H1 (cell line): ENCODE results near the gene MS4A18. TPM values are rescaled to one million over a fixed set of nuclear protein-coding genes. Genes with fewer than 3 reads are reported as not detected.

ENCODE experiments used
- BRCA1 ChIP-seq: IDR thresholded peaks from 2 replicates; pipeline ENCODE4 v1.6.1; 2012; ENCODE audit warnings: low read depth, low read length, improper control_type of control experiment
- JUND ChIP-seq: IDR thresholded peaks from 2 replicates; pipeline ENCODE4 v1.6.1; 2011; ENCODE audit warnings: mild to moderate bottlenecking, improper control_type of control experiment, low read length
- KDM1A ChIP-seq: fragments of 200-600, 300-600 bp; sonication (generic); IDR thresholded peaks from 2 replicates; pipeline ENCODE4 v1.7.1; 2016; ENCODE audit warnings: mild to moderate bottlenecking, low read length, borderline replicate concordance
- PHF8 ChIP-seq: fragments of 200-600 bp; sonication (generic); conservative IDR thresholded peaks from 2 replicates; pipeline ENCODE4 v1.7.1; 2012; ENCODE audit warnings: low read depth, mild to moderate bottlenecking, inconsistent platforms, low read length, moderate library complexity
- POU5F1 ChIP-seq: IDR thresholded peaks from 2 replicates; pipeline ENCODE4 v1.6.1; 2011; ENCODE audit warnings: low read depth, mild to moderate bottlenecking, low read length, moderate library complexity
- RFX5 ChIP-seq: IDR thresholded peaks from 2 replicates; pipeline ENCODE4 v1.6.1; 2011; ENCODE audit warnings: low read depth, low read length, improper control_type of control experiment, borderline replicate concordance
- polyA plus RNA-seq, 7 experiments: library from polyadenylated mRNA; depleted of rRNA in 3 of 7; stranded (reverse) in 5 of 7; unstranded in 2 of 7; fragments of >200 nt in 5 of 7; fragments of 200-250 nt in 2 of 7; gene quantifications; 1 replicate in 5 of 7; 2 replicates in 1 of 7; 4 replicates in 1 of 7; pipeline versions ENCODE4 v1.2.1 to v1.2.3, GENCODE V29; 2011 to 2013; ENCODE audit warnings: missing spikeins in 2 of 7, mixed read lengths in 2 of 7
- total RNA-seq: library from RNA; stranded (reverse); fragmentation: NEBNext Ultra II Directional; extraction: Animal tissue kit (Norgen Biotek cat#: 25700); gene quantifications from 2 replicates; pipeline ENCODE4 v1.2.1, GENCODE V29; 2021
- TF ChIP-seq, protein P1 (sequence below): fragments of 300-600 bp; sonication (generic); IDR thresholded peaks from 2 replicates; pipeline ENCODE4 v1.7.1; 2012; ENCODE audit warnings: low read length, moderate library complexity, mild to moderate bottlenecking, inconsistent platforms; ENCODE audit not compliant: insufficient replicate concordance

MS4A18 gene
- total and polyA plus RNA-seq, 2 of the 8 experiments (the other 6 are each of a cell fraction or from before 2014, with no cell fraction given): not detected

DNA sequence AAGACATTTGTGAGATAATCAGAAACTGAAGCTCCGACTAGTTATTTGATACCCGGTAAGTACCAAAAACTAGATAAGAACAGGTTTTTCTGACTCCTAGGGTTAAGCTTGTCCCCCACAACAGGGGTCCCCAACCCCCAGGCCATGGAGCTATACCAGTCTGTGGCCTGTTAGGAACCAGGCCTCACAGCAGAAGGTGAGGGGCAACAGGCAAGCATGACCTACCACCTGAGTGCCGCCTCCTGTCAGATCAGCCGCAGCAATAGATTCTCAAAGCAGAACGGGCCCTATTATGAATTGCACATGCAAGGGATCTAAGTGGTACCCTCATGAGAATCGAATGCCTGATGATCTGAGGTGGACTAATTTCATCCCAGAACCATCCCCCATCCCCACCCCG is 59.4 kb downstream of the MS4A18 start (continued):
- TF ChIP-seq, protein P1, sequence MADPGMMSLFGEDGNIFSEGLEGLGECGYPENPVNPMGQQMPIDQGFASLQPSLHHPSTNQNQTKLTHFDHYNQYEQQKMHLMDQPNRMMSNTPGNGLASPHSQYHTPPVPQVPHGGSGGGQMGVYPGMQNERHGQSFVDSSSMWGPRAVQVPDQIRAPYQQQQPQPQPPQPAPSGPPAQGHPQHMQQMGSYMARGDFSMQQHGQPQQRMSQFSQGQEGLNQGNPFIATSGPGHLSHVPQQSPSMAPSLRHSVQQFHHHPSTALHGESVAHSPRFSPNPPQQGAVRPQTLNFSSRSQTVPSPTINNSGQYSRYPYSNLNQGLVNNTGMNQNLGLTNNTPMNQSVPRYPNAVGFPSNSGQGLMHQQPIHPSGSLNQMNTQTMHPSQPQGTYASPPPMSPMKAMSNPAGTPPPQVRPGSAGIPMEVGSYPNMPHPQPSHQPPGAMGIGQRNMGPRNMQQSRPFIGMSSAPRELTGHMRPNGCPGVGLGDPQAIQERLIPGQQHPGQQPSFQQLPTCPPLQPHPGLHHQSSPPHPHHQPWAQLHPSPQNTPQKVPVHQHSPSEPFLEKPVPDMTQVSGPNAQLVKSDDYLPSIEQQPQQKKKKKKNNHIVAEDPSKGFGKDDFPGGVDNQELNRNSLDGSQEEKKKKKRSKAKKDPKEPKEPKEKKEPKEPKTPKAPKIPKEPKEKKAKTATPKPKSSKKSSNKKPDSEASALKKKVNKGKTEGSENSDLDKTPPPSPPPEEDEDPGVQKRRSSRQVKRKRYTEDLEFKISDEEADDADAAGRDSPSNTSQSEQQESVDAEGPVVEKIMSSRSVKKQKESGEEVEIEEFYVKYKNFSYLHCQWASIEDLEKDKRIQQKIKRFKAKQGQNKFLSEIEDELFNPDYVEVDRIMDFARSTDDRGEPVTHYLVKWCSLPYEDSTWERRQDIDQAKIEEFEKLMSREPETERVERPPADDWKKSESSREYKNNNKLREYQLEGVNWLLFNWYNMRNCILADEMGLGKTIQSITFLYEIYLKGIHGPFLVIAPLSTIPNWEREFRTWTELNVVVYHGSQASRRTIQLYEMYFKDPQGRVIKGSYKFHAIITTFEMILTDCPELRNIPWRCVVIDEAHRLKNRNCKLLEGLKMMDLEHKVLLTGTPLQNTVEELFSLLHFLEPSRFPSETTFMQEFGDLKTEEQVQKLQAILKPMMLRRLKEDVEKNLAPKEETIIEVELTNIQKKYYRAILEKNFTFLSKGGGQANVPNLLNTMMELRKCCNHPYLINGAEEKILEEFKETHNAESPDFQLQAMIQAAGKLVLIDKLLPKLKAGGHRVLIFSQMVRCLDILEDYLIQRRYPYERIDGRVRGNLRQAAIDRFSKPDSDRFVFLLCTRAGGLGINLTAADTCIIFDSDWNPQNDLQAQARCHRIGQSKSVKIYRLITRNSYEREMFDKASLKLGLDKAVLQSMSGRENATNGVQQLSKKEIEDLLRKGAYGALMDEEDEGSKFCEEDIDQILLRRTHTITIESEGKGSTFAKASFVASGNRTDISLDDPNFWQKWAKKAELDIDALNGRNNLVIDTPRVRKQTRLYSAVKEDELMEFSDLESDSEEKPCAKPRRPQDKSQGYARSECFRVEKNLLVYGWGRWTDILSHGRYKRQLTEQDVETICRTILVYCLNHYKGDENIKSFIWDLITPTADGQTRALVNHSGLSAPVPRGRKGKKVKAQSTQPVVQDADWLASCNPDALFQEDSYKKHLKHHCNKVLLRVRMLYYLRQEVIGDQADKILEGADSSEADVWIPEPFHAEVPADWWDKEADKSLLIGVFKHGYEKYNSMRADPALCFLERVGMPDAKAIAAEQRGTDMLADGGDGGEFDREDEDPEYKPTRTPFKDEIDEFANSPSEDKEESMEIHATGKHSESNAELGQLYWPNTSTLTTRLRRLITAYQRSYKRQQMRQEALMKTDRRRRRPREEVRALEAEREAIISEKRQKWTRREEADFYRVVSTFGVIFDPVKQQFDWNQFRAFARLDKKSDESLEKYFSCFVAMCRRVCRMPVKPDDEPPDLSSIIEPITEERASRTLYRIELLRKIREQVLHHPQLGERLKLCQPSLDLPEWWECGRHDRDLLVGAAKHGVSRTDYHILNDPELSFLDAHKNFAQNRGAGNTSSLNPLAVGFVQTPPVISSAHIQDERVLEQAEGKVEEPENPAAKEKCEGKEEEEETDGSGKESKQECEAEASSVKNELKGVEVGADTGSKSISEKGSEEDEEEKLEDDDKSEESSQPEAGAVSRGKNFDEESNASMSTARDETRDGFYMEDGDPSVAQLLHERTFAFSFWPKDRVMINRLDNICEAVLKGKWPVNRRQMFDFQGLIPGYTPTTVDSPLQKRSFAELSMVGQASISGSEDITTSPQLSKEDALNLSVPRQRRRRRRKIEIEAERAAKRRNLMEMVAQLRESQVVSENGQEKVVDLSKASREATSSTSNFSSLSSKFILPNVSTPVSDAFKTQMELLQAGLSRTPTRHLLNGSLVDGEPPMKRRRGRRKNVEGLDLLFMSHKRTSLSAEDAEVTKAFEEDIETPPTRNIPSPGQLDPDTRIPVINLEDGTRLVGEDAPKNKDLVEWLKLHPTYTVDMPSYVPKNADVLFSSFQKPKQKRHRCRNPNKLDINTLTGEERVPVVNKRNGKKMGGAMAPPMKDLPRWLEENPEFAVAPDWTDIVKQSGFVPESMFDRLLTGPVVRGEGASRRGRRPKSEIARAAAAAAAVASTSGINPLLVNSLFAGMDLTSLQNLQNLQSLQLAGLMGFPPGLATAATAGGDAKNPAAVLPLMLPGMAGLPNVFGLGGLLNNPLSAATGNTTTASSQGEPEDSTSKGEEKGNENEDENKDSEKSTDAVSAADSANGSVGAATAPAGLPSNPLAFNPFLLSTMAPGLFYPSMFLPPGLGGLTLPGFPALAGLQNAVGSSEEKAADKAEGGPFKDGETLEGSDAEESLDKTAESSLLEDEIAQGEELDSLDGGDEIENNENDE: no peak
- no peak for TF ChIP-seq BRCA1
- TF ChIP-seq PHF8: no peak
- TF ChIP-seq RFX5: no peak
- TF ChIP-seq JUND: no peak
- no peak for TF ChIP-seq POU5F1
- TF ChIP-seq KDM1A: no peak
